Measurements from ENCODE around the gene C6.

- no peak for TF ChIP-seq POLR2AphosphoS5 (IDR thresholded peaks at IDR 0.05)
- no peak for TF ChIP-seq POLR2A (IDR thresholded peaks at IDR 0.05; ENCODE audit: low read depth)
Measured at GRCh38 chr5:41093803-41094202, 119.5 kb downstream of the C6 start.
